GM12878 (cell line): ENCODE data around the gene PLVAP. TPM values are rescaled to one million over a fixed set of nuclear protein-coding genes. Genes with fewer than 3 reads are reported as not detected.
A peak's percentile ranks its signal among the peaks of the same experiment; 100 is the strongest.

Experiments used
- ATF2 ChIP-seq: IDR thresholded peaks from 2 replicates; pipeline ENCODE4 v1.6.1; 2012; ENCODE audit warnings: low read length, inconsistent platforms
- ATF7 ChIP-seq: fragments of 450-650 bp; IDR thresholded peaks from 2 replicates; pipeline ENCODE4 v1.6.1; 2016; ENCODE audit warnings: low read depth, mild to moderate bottlenecking
- BMI1 ChIP-seq: fragments of 450-650 bp; IDR thresholded peaks from 2 replicates; pipeline ENCODE4 v1.6.1; 2016; ENCODE audit warnings: mild to moderate bottlenecking, moderate library complexity, borderline replicate concordance
- EP300 ChIP-seq, 2 experiments: fragments of 150-350 bp in 1 of 2; IDR thresholded peaks; 2 replicates each; pipeline ENCODE4 v1.6.1; 2011 to 2012; ENCODE audit warnings: low read depth in 2 of 2, low read length in 2 of 2, borderline replicate concordance in 1 of 2, improper control_type of control experiment in 1 of 2, inconsistent platforms in 1 of 2; ENCODE audit not compliant: control insufficient read depth in 1 of 2
- HDAC2 ChIP-seq: fragments of 200-600 bp; sonication (generic); IDR thresholded peaks from 2 replicates; pipeline ENCODE4 v1.6.1; 2017
- IKZF2 ChIP-seq, 2 experiments: fragments of 450-650 bp; IDR thresholded peaks; 2 replicates each; pipeline ENCODE4 v1.6.1; 2017; ENCODE audit warnings: mild to moderate bottlenecking in 2 of 2, moderate library complexity in 2 of 2
- JUND ChIP-seq: IDR thresholded peaks from 2 replicates; pipeline ENCODE4 v1.6.1; 2012; ENCODE audit warnings: low read depth, mild to moderate bottlenecking, low read length, improper control_type of control experiment, moderate library complexity
- LARP7 ChIP-seq: fragments of 450-650 bp; IDR thresholded peaks from 2 replicates; pipeline ENCODE4 v1.6.1; 2017; ENCODE audit warnings: mild to moderate bottlenecking
- MYB ChIP-seq: fragments of 150-350 bp; IDR thresholded peaks from 2 replicates; pipeline ENCODE4 v1.6.1; 2014; ENCODE audit warnings: mild to moderate bottlenecking, low read depth, low read length, borderline replicate concordance
- NBN ChIP-seq: fragments of 450-650 bp; IDR thresholded peaks from 2 replicates; pipeline ENCODE4 v1.6.1; 2016
- POLR2AphosphoS2 ChIP-seq: IDR thresholded peaks from 2 replicates; pipeline ENCODE4 v1.6.1; 2011; ENCODE audit warnings: low read depth, mild to moderate bottlenecking, low read length, improper control_type of control experiment, moderate library complexity
- RAD51 ChIP-seq: fragments of 450-650 bp; IDR thresholded peaks from 2 replicates; pipeline ENCODE4 v1.6.1; 2016; ENCODE audit warnings: moderate library complexity, mild to moderate bottlenecking, inconsistent platforms
- SMARCA5 ChIP-seq: fragments of 450-650 bp; IDR thresholded peaks from 2 replicates; pipeline ENCODE4 v1.6.1; 2017; ENCODE audit warnings: mild to moderate bottlenecking
- SPI1 ChIP-seq: IDR thresholded peaks from 2 replicates; pipeline ENCODE4 v1.6.1; 2011; ENCODE audit warnings: low read depth, mild to moderate bottlenecking, low read length, moderate library complexity, borderline replicate concordance; ENCODE audit not compliant: insufficient read depth
- STAT3 ChIP-seq: IDR thresholded peaks from 2 replicates; pipeline ENCODE4 v1.6.1; 2011; ENCODE audit warnings: low read depth, low read length, improper control_type of control experiment
- TCF3 ChIP-seq: IDR thresholded peaks from 2 replicates; pipeline ENCODE4 v1.6.1; 2012; ENCODE audit warnings: low read depth, mild to moderate bottlenecking, low read length, borderline replicate concordance; ENCODE audit not compliant: insufficient read depth
- polyA plus RNA-seq, 11 experiments: library from polyadenylated mRNA; depleted of rRNA in 4 of 11; unstranded in 6 of 11; stranded (reverse) in 5 of 11; fragments of >200 nt; fragmentation: Nextera tagmentation in 4 of 11; fragmentation: Illumina TruSeq in 1 of 11; extraction: Ambion mirVana in 4 of 11; extraction: Trizol in 1 of 11; gene quantifications; 1 replicate in 1 of 11; 2 replicates in 10 of 11; pipeline versions ENCODE4 v1.2.1 to v1.2.3, GENCODE V29; 2011 to 2016; ENCODE audit warnings: inconsistent platforms in 2 of 11, missing spikeins in 2 of 11, low read depth in 1 of 11
- total RNA-seq, 4 experiments: library from RNA; depleted of rRNA in 3 of 4; stranded (reverse); fragments of >200 nt in 3 of 4; fragmentation: Illumina TruSeq in 1 of 4; extraction: Trizol in 1 of 4; gene quantifications; 2 replicates each; pipeline versions ENCODE4 v1.2.1 to v1.2.3, GENCODE V29; 2013 to 2021
- TF ChIP-seq, protein P1 (sequence below): fragments of 450-650 bp; IDR thresholded peaks from 2 replicates; pipeline ENCODE4 v1.6.1; 2017; ENCODE audit warnings: mild to moderate bottlenecking, moderate library complexity
- TF ChIP-seq, protein P2 (sequence below): IDR thresholded peaks from 2 replicates; pipeline ENCODE4 v1.6.1; 2011; ENCODE audit warnings: mild to moderate bottlenecking, low read depth, low read length, moderate library complexity; ENCODE audit not compliant: insufficient replicate concordance
- TF ChIP-seq, protein P3 (sequence below): fragments of 450-650 bp; IDR thresholded peaks from 2 replicates; pipeline ENCODE4 v1.6.1; 2014; ENCODE audit warnings: mild to moderate bottlenecking
- TF ChIP-seq, protein P4 (sequence below): fragments of 450-650 bp; IDR thresholded peaks from 2 replicates; pipeline ENCODE4 v1.6.1; 2018; ENCODE audit warnings: mild to moderate bottlenecking, low read depth, moderate library complexity; ENCODE audit not compliant: partially characterized antibody

The PLVAP gene
- total and polyA plus RNA-seq, 10 of the 15 experiments (the other 5 are each of a cell fraction or from before 2014, with no cell fraction given), result 0.03 to 0.54 (median 0.06) TPM; not detected in 4

DNA sequence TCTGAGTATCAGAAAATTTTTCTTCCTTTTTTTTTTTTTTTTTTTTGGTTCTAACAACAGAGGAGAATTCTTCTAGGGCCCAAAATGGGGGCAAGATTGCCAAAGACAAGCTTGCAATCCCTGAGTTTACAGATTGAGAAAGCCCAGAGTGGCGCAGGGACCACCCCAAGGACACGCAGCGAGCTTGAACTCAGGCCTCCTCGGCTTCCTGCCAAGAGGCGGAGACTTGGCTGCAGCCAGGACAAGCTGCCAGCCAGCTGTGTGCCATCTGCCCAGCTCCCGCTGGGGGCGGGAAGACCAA lies 72.0 kb downstream of the PLVAP start (continued):
- TF ChIP-seq, protein P1, sequence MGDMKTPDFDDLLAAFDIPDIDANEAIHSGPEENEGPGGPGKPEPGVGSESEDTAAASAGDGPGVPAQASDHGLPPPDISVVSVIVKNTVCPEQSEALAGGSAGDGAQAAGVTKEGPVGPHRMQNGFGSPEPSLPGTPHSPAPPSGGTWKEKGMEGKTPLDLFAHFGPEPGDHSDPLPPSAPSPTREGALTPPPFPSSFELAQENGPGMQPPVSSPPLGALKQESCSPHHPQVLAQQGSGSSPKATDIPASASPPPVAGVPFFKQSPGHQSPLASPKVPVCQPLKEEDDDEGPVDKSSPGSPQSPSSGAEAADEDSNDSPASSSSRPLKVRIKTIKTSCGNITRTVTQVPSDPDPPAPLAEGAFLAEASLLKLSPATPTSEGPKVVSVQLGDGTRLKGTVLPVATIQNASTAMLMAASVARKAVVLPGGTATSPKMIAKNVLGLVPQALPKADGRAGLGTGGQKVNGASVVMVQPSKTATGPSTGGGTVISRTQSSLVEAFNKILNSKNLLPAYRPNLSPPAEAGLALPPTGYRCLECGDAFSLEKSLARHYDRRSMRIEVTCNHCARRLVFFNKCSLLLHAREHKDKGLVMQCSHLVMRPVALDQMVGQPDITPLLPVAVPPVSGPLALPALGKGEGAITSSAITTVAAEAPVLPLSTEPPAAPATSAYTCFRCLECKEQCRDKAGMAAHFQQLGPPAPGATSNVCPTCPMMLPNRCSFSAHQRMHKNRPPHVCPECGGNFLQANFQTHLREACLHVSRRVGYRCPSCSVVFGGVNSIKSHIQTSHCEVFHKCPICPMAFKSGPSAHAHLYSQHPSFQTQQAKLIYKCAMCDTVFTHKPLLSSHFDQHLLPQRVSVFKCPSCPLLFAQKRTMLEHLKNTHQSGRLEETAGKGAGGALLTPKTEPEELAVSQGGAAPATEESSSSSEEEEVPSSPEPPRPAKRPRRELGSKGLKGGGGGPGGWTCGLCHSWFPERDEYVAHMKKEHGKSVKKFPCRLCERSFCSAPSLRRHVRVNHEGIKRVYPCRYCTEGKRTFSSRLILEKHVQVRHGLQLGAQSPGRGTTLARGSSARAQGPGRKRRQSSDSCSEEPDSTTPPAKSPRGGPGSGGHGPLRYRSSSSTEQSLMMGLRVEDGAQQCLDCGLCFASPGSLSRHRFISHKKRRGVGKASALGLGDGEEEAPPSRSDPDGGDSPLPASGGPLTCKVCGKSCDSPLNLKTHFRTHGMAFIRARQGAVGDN, result peak; percentile 40; the same call in 1 of the 2 replicates
- TF ChIP-seq TCF3 (no peak), POLR2AphosphoS2 (no peak), IKZF2 (IDR thresholded peaks at IDR 0.05) (peak; percentile 48 to 78; a peak in 2 of 4 replicates), ATF2 (no peak), RAD51 (no peak), BMI1 (no peak), SMARCA5 (peak; percentile 96), STAT3 (no peak), HDAC2 (no peak), NBN (no peak; the same call in 1 of the 2 replicates), SPI1 (no peak), LARP7 (0 out of 2 replicates have a peak, but pooled peaks have one; percentile 76), MYB (no peak), JUND (no peak), ATF7 (no peak), EP300 (IDR thresholded peaks at IDR 0.05; ENCODE audit: borderline replicate concordance in 1 of 2, control insufficient read depth in 1 of 2, low read depth in 2 of 2, low read length in 2 of 2) (0 out of 4 replicates have a peak, but pooled peaks of 1 of the 2 experiments have one; percentile 59)
- TF ChIP-seq, protein P2, sequence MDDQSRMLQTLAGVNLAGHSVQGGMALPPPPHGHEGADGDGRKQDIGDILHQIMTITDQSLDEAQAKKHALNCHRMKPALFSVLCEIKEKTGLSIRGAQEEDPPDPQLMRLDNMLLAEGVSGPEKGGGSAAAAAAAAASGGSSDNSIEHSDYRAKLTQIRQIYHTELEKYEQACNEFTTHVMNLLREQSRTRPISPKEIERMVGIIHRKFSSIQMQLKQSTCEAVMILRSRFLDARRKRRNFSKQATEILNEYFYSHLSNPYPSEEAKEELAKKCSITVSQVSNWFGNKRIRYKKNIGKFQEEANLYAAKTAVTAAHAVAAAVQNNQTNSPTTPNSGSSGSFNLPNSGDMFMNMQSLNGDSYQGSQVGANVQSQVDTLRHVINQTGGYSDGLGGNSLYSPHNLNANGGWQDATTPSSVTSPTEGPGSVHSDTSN, result peak; percentile 75
- TF ChIP-seq, protein P3, sequence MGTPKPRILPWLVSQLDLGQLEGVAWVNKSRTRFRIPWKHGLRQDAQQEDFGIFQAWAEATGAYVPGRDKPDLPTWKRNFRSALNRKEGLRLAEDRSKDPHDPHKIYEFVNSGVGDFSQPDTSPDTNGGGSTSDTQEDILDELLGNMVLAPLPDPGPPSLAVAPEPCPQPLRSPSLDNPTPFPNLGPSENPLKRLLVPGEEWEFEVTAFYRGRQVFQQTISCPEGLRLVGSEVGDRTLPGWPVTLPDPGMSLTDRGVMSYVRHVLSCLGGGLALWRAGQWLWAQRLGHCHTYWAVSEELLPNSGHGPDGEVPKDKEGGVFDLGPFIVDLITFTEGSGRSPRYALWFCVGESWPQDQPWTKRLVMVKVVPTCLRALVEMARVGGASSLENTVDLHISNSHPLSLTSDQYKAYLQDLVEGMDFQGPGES, result no peak
- TF ChIP-seq, protein P4, sequence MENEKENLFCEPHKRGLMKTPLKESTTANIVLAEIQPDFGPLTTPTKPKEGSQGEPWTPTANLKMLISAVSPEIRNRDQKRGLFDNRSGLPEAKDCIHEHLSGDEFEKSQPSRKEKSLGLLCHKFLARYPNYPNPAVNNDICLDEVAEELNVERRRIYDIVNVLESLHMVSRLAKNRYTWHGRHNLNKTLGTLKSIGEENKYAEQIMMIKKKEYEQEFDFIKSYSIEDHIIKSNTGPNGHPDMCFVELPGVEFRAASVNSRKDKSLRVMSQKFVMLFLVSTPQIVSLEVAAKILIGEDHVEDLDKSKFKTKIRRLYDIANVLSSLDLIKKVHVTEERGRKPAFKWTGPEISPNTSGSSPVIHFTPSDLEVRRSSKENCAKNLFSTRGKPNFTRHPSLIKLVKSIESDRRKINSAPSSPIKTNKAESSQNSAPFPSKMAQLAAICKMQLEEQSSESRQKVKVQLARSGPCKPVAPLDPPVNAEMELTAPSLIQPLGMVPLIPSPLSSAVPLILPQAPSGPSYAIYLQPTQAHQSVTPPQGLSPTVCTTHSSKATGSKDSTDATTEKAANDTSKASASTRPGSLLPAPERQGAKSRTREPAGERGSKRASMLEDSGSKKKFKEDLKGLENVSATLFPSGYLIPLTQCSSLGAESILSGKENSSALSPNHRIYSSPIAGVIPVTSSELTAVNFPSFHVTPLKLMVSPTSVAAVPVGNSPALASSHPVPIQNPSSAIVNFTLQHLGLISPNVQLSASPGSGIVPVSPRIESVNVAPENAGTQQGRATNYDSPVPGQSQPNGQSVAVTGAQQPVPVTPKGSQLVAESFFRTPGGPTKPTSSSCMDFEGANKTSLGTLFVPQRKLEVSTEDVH, result no peak
